NCI-H446 treated with DMSO at 0.1 percent for 48 hours (cell line): ENCODE data around the gene GON7.
A peak's percentile ranks its signal among the peaks of the same experiment; 100 is the strongest.
"Not testable (repeated sequence)": the region's sequence is repeated elsewhere in the genome, so short reads cannot be mapped to it uniquely, and the experiment has no call there.

ENCODE experiments used
- DNase-seq: peaks from one replicate; lab custom pipeline; 2025; lab: John Stamatoyannopoulos, UW

Gene GON7

DNA sequence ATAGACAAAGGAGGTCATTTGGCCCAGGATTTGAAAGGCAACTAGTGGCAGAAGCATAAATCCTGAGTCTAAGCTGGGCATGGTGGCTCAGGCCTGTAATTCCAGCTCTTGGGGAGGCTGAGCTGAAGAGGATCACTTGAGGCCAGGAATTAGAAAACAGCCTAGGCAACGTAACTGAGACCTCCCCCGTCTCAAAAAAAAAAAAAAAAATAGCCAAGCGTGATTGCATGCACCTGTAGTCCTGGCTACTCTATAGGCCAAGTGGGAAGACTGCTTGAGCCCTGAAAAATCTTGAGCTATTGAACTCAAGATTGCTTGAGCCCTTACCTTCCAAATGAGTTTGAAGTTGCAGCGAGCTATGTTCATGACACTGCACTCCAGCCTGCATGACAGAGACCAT, 7.8 kb downstream of the GON7 start:
- no peak for DNase-seq

DNA sequence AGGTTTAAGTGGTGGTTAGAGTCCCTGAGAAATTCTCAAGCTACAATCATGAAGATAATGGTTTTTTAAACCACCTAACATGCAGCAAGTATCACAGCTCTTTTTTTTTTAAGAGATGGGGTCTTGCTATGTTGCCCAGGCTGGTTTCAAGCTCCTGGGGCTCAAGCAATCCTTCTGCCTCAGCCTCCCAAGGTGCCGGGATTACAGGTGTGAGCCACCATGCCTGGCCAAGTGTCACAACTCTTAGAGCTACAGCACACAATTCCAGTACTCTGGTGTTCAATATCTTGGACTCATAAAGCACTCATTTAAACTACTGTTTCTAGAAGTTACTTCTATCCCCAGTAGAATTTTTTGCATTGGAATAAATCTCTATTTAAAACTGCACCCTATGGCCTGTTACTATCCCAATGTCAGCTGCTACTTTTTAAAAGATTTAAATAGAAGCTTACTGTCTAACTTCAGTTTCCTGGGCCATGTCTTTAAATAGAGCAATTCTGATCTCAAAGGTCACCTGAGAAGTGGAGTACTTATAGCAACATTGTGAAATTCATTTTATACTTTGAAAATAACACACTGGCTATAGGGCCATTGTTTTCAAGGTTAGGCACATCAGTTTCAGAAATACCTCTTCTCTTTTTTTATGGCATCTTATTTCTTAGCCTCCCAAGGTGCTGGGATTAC, 11.4 kb downstream of the GON7 start:
- no peak for DNase-seq

DNA sequence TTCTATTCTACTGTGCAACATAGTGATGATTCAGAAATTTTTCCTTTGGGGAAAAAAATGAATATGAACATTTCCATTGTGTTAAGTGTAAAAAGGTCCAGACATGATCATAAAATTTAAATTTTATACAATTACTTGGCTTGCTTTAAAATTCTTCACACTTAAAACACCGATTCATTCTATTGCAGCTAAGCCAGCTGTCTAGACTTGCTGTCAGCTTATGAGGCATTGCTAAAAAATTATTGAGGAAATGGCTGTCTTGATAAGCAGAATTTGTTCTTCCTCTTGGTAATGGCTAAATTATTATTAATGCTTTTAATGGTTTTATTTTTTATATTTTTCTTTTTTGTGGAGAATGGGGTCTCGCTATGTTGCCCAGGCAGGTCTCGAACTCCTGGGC, 19.9 kb downstream of the GON7 start:
- DNase-seq = no peak

DNA sequence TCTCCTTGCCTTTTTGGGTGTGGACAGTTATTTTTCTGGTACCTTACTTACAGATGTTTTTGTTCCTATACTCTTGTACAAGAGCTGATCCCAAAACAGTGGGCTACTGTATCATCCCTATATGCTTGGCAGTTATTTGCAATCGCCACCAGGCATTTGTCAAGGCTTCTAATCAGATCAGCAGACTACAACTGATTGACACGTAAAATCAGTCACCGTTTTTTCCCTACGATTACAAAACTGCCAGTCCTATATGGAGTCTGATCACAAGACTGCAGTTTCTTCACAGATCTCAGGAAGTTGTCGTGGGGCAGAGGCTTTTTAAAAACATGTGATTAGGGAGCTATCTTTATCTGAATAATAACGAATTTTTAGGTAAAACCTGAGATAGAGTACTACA, 20.4 kb downstream of the GON7 start:
- no peak for DNase-seq

DNA sequence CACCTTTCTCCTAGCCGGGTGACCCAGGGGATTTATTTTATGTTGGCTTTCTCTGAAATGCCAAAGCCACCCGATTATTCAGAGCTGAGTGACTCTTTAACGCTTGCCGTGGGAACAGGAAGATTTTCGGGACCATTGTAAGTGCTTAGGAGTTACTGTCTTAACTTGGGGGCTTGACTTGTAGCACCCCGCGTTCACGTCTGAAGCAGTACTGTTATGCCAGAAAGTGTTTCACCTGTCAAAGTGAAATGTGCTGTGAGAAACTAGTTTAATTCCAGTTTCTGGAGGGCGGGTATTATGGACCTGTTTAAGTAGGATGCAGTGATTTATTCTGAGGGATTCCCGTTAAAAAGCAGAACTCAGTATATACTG, 21.5 kb downstream of the GON7 start:
- DNase-seq = no peak

DNA sequence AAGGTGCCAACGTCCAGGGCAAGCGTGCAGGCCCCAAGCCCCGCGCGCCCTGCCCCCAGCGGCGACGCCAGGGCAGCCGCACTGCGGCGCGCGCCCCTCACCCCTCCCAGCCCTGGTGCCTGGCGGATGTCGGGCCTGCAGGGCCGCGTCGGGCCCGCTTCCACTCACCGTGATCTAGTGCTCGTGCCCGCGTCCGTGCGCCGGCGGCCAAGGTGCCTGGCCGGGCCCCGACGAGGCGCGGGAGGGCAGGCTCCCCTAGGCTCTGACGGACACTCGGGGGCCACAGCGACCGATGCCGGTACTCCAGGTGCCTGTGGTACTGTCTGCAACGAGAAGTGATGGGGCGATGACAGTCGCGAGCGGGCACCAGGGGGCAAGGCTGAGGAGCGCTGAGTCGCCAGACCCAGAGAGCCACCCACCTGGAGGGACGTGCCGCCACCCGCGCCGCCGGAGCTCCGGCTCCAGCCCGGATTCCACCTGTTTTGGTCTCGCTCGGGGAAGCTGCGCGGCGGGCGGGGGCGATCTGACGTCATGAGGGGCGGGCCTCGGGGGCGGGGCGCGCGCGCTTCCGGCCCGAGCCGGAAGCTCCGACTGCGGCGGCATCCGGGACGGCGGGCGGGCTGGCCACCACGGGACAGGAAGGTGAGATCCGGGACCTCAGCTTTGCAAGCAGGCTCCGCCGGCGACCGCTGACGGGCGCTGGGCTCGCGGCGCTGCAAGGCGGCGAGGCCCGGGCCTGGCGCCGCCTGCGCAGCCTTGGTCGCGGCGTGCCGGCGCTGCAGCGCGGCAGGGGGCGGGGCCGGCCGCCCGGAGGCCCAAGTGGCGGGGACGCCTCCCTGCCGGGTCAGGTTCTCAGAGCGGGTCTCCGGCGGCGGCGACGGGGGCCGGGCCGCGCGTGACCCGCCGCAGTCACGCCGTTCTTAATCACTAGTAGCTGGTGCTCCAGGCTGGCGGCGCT, 22.2 kb downstream of the GON7 start, which contains the start of the genes LYSET and MOAP1:
TSS of gene LYSET (plus strand) at position 927 of the 958 bp plus-strand sequence. CDS start 89 bp downstream, outside the sequence.
TSS of gene MOAP1 (minus strand) at position 507 of the 958 bp plus-strand sequence. CDS start 655 bp downstream, outside the sequence.
- DNase-seq = peak; percentile 66

DNA sequence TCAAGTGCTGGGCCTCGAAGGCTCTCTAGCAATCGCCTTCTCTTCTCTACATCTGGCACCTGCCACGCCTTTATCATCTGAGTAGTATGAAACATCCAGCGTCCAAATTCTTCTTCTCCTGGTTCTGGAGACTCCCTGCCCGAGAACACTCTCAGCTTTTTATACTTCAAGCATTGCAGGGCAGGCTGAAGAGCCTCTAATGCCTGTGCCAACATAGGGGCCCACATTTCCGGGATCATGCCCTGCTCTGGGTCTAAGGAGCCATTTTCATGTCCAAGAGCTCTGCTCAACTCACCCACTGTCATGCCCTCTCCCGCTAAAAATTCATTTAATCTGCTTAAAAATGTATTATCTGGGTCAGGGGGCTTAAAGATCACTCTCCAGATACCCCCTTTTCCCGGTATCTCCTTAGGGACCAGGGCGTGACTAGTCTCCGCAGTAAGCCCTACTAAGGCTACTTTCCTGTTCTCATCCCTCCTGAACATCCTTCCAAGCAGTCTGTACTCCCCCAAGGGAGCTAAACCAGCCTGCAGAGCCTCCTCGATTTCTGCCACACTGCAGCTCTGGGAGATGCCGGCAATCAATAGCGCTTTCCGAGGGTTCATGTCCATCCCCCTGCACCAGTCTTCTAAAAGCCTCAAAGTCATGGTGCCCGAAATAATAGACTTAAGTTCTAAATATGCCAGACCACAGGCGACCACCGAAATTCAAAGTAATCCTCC, 23.1 kb downstream of the GON7 start:
- no peak for DNase-seq

DNA sequence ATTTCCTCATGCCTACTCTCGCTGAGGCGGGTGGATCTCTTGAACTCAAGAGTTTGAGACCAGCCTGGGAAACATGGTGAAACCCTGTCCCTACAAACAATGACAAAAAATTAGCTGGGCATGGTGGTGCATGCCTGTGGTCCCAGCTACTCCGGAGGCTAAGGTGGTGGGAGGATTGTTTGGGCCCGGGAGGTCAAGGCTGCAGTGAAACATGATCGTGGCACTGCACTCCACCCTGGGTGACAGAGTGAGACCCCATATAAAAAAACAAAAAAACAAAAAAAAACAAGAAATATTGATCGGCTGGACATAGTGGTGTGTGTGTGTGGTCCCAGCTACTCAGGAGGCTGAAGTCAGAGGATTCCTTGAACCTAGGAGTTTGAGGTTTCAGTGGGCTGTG, 31.4 kb downstream of the GON7 start:
- DNase-seq = no peak

DNA sequence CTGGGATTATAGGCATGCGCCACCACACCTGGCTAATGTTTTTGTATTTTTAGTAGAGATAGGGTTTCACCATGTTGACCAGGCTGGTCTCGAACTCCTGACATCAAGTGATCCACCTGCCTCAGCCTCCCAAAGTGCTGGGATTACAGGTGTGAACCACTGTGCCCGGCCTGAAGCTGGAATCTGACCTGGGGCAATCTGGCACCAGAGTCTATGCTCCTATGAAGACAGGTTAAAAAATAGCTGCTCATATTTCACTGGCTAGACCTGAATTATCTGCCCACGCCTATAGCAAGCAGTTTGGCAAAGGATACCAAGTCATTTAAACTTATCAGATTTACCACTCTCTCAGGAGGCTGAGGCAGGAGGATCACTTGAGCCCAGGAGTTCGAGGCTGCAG, 32.1 kb downstream of the GON7 start:
- DNase-seq = not testable (repeated sequence)

DNA sequence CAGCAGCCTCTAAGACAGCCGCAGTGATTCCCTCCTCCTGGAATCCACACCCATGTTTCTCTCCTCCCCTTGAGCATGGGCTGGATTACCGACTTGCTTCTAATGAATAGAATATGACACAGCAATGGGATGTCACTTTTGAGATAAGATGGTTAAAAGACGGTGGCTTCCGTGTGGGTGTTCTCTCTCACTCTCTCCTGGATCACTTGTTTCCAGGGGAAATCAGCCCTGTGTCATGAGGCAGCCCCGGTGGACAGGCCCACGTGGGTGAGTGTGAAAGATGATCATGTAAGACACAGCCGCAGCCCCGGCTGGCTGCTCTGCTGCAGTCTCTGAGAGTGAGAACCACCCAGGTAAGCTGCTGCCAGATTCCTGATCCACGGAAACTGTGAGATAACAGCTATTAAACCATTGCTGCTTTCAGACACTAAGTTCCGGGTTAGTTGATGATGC, 32.9 kb downstream of the GON7 start:
- DNase-seq = no peak

DNA sequence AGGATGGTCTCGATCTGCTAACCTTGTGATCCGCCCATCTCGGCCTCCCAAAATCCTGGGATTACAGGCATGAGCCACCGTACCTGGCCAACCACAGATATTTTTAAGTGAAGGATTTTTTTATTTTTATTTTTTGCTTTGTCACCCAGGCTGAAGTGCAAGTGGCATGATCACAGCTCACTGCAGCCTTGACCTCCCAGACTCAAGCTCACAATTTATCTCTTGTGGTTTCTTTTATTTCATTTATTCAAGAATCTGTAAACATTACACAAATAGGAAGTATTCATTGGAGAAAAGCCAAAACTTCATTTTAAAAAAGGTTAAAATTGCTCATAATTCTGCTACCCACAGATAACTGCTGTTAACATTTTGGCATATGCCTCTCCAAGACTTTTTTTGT, 35.5 kb downstream of the GON7 start:
- DNase-seq = no peak

DNA sequence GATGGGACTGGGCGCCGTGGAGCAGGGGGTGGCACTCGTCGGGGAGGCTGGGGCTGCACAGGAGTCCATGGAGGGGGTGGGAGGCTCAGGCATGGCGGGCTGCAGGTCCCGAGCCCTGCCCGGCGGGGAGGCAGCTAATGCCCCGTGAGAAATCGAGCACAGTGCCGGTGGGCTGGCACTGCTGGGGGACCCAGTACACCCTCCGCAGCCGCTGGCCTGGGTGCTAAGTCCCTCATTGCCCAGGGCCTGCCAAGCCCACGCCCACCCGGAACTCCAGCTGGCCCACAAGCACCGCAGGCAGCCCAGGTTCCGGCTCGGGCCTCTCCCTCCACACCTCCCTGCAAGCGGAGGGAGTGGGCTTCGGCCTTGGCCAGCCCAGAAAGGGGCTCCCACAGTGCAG, 36.7 kb downstream of the GON7 start:
- DNase-seq = not testable (repeated sequence)

DNA sequence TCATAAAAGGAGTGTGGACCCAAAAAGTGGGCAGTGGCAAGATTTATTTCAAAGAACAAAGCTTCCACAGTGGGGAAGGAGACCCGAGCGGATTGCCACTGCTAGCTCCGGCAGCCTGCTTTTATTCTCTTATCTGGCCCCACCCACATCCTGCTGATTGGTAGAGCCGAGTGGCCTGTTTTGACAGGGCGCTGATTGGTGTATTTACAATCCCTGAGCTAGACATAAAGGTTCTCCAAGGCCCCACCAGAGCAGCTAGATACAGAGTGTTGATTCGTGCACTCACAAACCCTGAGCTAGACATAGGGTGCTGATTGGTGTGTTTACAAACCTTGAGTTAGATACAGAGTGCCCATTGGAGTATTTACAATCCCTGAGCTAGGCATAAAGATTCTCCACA, 37.2 kb downstream of the GON7 start:
- not testable (repeated sequence) for DNase-seq

DNA sequence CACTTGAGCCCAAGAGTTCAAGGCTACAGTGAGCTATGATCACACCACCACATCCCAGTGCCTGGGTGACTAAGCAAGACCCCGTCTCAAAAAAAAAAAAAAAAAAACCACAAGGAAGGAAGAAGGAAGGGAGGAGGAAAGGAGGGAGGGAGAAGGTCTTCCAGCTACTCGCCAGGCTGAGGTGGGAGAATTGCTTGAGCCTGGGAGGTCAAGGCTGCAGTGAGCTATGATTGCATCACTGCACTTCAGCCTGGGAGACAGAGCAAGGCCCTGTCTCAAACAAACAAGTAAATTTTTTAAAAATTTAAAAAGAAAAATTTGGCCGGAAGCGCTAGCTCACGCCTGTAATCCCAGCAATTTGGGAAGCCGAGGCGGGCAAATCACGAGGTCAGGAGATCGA, 38.3 kb downstream of the GON7 start:
- not testable (repeated sequence) for DNase-seq

DNA sequence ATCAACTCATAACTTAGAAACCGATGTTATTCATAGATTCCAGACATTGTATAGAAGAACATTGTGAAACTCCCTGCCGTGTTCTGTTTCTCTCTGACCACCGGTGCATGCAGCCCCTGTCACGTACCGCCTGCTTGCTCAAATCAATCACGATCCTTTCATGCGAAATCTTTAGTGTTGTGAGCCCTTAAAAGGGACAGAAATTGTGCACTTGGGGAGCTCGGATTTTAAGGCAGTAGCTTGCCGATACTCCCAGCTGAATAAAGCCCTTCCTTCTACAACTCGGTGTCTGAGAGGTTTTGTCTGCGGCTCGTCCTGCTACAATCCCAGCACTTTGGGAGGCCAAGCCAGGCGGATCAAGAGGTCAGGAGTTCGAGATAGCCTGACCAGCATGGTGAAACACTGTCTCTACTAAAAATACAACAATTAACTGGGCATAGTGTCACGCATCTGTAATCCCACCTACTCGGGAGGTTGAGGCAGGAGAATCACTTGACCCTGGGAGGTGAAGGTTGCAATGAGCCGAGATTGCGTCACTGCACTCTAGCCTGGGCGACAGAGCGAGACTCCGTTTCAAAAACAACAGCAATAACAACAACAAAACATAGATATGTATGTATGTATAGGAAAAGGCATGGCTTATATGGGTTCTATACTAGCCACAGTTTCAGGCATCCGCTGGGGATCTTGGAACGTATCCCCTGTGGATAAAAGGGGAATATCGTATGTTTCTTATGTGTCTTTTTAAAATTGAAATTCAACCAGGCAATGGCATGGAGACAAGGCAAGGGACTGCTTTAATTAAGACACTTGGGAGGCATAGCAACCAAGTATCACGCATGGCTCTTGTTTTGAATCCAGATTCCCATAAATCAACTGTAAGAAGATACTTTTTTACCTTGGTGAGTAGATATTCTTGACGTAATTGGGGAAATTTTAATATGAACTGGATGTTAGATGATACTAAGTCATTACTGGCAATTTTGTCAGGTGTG, 41.3 kb downstream of the GON7 start:
- not testable (repeated sequence) for DNase-seq

DNA sequence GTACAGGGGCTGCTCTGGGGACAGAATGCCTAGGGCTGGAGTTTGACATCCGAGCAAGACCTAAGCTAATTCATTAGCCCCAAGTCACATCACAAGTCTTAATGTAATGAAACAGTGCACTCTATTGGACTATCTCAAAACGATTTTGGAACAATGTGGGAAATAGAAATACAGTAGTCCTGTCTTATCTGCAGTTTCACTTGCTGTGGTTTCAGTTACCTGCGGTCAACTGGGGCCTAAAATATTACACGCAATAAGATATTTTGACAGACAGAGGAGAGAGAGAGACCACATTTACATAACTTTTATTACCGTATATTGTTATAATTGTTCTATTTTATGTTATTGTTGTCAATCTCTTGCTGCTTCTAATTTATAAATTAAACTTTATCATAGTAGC, 43.3 kb downstream of the GON7 start:
- DNase-seq = no peak

DNA sequence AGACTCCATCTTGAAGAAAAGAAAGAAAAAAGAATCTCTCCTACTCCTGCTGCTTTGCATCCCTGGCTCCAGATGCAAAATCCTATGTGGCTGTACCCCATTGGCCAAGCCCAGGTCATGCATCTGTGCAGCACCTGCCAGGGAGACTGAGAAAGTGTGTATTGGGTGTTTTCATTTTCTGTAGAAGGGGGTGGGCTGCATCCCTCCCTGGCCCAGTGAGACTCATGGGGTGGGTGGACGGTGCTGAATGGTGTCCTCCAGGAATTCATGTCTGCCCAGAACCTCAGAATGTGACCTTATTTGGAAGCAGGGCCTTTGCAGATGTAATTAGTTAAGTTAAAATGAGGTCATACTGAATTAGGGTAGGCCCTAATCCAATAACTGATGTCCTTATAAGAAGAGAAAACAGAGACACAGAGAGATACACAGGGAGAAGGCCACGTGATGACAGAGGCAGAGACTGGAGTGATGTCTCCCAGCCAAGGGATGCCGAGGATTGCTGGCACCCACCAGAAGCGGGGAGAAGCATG, 45.4 kb downstream of the GON7 start:
- DNase-seq = no peak

DNA sequence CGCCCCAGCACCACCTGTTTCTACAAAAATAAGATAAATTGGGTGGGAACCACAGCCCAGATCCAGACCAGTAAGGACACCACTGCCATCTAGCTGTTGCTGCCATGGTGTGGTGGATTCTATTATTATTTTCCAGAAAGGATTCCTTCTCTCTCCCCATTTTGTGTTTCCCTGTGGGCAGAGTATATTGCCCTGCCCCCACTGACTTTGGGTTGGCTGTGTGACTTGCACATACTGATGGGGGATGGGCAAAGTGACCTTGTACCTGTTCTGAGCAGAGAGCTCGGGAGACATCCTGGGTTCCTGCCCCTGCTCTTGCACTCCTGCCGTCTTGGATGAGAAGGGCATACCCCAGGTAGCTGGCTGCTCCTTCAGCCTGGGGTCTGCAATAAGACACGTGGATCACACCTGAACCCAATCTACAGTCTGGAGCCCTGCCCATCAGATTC, 46.5 kb downstream of the GON7 start:
- peak; percentile 49 for DNase-seq

DNA sequence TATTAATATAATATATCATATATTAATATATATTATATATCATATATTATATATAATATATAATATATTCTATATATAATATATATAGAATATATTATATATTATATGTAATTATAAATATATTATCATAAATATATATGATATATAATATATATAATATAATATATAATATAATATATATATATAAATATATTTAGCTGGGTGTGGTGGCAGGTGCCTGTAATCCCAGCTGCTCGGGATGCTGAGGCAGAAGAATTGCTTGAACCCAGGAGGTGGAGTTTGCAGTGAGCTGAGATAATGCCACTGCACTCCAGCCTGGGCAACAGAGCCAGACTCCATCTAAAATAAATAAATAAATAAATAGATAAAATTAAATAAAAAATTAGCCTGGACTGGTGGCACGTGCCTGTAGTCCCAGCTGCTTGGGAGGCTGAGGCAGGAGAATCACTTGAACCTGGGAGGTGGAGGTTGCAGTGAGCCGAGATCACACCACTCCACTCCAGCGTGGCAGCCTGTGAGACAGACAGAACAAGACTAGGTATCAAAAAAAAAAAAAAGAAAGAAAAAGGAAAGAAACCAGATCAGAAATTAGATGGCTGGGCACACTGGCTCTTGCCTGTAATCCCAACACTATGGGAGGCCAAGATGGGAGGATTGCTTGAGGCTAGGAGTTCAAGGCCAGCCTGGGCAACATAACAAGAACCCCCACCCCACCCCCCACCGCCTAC, 47.1 kb downstream of the GON7 start:
- not testable (repeated sequence) for DNase-seq

DNA sequence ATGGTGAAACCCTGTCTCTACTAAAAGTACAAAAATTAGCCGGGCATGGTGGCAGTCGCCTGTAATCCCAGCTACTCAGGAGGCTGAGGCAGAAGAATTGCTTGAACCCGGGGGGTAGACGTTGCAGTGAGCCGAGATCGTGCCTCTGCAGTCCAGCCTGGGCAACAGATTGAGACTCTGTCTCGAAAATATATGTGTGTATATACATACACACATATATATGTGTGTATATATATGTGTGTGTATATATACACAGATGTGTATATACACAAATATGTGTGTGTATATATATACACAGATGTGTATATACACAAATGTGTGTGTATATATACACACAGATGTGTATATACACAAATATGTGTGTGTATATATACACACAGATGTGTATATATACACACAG, 48.5 kb downstream of the GON7 start:
- DNase-seq = not testable (repeated sequence)
